Kidney glomerular epithelial cell (primary cell): ENCODE data around the gene EEIG1.

Experiments used
- DNase-seq: peaks from one replicate; lab custom pipeline; 2025; lab: John Stamatoyannopoulos, UW

Gene EEIG1

DNA sequence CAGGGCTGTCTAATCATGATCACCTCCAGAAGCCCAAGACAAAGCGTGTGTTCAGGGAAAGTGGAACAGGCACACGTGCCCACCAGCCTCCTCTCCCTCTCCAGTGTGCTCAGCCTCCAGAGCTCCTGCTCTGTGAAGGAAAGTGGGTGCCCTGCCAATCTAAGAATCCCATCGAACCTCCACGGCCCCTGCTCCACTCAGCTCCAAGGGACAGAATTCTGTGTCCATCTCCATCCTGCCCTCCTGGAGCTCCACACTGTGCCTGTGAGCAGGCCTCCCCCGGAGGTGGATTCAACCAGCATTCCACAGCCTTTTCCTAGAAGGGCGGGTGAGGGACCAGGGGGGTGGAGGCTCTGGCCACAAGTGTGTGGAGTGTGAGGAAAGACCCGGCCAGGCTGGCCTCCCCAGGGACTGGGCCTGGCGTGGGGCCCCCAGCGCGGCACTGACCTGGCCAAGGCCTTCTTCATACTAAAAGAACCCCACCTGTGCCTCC is 6.0 kb downstream of the EEIG1 start:
- no peak for DNase-seq

DNA sequence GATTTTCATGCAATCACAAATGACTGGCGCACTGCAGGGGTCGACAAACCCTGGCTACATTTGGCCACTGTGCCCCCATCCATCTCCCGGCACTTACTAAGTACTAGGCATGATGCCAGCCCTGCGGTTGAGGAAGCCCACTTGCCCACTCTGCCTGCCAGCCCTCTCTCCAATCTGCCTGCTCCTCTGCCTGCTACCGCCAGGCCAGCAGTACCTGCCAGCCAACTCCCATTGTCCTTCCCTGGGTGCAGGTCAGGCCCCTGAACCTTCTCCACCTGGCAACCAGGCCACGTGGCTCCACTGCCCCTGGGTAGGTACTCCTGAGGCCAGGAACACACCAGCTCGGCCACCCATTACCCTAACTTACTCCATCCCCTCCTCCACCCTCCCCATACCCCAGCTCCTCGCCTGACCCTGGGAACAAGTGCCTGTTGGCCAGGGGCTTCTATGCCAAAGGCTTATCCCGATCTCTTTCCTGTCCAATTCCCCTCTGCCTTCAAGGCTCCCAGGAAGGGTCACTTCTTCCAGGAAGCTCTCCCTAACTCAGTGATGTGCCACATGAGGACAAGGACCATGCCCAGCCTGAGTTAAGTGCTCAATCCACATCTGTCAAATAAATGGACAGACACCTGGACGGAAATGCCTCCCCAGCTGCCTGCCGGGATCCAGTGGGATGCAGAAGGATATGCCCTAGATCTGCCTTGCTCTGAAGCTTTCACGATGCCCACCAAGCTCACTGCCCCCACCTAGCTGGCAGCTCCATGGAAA is 6.6 kb downstream of the EEIG1 start:
- DNase-seq = no peak

DNA sequence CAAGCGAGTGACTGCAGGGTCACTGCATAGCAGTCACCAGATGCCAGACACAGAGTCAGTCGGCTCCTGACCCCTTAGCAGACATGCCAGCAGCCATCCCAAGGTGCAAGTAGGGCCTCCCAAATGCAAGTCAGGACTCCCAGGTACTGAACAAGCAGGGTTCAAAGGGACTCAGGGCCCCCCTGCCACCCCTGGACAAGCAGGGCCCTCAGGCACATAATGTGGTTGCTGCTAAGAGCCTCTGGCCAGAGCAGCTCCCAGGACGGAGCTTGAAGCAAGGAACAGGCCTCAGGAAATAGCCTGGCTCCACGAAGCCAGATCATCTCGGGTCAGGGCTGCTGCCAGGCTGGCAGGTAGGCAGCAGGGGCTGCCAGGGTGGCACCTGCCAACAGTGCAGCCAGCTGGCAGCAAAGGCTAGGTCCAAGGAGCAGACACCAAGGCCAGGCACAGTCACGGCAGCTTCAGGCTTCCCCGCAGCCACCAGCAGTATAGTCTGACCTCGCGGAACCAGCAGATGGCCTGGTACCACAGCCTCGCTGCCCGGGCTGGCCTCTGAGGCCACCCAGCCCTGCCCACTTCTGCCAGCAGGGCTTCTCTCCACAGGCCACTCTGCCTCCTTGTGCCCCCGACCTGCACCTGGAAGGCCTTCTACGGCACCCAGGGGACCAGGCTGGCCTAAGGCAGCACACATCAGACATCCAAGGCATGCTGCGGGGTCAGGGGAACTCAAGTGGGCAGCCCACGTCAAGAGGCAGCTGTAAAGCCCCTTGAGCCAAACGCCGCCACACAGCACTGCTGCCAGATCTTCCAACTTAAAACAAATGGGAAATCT is 7.4 kb downstream of the EEIG1 start:
- no peak for DNase-seq

DNA sequence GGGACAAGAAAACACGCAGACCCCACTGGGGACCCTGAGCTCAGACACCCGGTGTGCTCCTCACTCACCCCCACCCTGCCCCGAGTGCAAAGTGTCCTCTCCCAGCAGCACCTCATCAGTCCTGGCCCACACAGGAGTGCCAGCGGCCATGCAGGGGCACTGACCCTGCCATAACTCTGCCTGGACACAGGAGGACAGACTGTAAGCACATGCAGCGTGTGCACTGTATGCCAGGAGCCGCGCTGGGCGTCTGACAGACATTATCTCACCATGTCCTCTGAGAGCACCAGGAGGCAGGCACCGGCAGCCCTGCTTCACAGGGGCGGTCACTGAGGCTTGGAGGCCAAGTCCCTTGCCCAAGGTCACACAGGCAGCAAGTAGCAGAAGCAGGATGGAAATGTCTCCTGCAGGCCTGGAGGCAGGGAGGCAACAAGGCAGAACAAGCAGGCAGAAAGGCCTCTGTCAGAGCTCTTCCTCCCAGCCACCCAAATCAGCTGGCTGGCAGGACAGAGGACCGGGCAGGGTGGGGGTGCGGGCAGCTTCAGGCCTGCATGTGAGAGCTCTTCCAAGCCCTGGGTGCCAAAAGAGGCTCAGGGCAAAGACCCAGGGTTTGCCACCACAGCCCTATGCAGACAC is 8.4 kb downstream of the EEIG1 start:
- DNase-seq = no peak

DNA sequence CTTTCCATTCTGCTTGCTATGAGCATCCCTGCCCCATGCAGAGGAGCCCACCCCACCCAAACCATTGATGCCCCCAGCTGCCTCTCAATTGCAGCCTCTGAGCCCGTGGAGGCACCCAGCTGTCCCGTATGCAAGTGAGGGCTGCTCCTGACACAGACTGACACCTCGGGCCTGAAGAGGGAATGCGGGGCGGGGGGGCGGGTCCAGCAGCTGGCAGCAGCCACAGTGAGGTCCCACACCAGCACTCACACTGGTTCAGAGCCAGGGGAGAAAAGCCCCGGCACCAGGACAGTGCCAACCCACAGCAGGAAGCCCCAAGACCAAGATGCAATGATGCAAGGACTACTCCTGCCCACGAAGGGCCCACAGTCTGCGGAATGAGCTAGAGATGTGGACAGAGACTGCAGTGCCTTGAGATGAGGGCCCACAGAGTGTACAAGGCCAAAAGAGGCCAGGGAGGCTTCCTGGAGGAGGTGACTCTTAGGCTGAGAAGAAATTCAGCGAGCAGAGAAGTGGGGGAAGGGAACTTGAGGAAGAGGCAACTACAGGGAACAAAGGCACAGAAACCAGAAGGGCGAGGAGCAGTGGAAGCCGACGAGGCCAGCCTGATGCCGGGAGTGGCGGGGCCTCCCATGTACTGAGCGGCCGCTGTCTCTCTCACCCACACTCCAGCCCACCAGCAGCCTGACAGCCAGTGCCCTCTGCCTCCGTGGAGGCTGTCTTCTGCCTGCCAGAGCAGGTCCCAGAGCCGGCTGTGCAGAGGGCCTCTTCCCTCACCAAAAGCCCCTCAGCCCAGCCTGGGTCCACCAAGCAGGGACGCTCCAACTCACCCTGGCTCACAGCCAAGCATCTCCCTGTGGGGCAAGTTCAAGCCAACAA is 9.2 kb downstream of the EEIG1 start:
- no peak for DNase-seq

DNA sequence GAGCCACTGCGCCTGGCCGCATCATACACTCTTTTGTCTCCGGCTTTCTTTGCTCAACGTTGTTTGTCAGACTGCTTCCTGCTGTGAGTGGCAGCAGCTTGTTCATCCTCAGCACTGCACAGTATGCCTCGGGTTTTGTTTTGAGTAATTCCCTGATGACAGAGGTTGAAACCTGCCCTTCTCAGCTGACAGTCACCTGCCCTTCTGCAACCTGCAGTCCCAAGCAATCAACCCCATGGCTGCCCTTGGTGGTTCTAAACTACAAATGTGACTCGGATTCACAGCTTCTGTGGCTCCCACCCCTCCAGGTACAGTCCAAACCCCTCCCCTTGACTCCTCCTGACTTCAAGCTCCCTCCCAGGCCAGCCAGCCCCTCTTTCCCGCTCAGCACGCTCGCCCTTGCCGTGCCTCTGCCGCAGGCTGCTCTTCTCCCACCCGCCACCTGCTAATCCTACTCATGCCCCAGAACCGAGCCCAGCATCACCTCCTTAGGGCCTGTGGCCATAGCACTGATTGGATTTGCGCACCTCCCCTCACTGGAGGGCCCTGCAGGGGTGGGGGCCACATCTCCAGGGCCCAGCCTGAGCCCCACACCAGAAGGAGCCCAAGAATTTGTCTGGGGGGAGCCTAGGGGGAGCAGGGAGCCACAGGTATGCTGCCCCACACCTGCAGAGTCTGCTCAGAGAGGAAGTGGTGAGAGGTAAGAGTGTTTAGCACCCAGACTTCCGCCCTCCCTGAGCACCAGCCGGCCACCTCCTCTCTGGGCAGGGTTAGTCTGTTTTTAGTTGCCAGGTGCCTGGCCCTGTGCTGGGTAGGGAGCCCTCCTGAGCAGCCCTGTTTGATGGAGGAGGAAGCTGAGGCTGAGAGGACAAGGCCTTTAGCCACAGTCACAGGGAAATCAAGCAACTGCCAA is 10.1 kb downstream of the EEIG1 start:
- no peak for DNase-seq

DNA sequence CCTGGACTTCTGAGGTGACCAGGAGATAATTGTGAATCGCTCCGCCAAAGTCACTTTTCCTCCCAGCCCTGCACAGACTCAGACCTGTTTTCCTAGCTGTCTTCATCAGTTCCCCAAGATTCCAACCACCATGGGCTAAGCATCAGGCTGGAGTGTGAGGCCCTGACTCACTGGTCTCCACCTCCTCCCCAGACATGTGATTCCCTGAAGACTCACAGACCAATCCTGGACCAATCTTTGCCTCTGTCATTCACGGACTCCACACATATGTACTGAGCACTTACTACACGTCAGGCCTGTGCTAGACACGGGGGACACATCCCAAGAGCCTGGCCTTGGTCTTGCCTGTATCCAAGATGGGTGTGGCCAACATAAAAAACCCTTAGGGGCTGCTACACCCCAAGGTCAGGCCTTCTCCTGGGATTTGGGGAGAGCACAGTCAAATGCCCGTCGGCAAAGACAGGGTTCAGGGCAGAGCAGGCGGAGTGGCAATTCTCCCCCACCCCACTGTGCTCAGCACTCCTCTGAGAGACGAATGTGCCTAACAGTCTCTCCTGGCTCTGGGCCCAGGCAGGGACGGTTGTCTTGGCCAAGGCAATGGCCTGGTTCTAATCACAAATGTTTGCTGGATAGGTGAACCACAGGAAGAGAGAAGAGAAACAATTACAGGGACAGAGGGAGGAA is 11.9 kb downstream of the EEIG1 start:
- DNase-seq = no peak

DNA sequence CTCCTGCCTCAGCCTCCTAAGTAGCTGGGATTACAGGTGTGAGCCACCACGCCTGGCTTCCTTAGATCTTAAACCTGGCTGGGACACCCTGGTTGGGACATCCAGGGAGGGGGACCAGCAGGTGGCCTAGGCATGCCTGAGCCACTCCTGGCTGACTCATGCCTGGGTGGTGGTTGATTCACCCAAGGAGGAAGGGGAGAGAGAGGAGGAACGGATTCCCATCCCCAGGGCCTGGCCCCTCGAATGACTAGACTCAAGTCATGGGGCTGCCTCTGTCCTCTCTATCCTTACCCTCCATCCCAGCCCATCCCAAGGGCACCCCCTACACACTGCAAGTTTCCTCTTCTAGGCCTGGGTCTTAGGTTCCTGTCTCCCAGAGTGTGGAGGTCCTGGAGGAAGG is 12.7 kb downstream of the EEIG1 start:
- peak; percentile 10 for DNase-seq

DNA sequence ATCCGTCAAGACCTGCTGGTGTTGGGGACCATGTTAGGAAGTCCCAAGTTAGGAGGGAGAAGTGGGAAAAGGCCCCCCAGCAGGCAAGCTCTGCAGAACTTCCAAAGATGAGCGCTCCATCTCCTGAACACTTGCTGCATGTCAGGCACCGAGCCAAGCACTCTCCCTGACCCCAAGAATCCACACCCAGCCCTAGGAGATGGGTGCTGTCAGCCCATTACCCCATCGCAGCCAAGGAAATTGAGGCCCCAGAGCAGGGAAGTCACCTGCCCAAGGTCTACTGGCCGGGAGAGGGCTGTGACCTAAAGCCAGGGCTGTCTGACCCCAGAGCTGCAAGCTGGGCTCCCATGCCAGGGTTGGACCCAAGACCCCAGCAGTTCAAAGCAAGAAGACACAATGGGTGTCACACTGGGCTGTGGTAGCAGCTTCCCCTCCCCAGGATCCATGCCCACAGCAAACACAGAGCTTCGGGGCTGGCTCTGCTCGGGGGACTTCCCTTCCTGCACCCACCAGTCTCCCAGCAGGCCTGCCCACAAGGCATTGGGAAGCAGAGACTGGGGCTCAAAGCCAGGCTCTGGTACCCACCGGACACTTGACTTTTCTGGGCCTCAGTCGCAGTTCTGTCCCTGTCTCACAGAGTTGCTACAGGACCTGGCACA is 13.5 kb downstream of the EEIG1 start:
- no peak for DNase-seq

DNA sequence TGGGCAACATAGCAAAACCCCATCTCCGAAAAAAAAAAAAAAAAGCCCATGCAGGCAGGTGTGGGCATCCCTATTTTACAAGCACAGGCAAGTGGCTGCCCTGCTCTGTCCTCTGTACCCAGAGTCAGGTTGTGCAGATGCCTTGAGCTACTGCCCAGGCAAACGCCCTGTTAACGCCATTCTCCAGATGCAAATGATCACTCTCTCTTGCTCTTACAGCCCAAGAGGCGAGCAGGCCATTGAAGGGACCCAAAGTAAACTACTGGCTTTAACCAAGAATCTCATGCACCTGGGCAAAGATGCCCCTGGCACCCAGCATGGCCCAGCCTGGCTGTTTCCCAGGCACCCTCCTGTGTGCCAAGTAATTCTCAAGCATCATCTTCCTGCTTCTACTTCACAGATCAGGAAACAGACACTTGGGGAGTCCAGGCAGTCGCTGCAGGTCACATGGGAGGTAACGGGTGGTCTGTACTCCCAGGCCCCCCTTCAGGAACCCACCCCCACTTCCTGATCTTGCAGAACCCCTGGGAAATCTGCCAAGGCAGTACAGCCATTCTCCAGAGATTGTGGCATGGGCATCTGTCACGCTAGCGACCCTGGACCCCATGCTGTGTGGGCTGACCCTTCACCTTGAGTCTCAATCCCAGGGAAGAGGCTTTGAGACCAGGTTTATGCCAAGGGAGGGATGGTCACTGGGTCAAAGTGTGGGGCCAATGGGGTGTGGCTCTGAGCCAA is 14.2 kb downstream of the EEIG1 start:
- DNase-seq = no peak

DNA sequence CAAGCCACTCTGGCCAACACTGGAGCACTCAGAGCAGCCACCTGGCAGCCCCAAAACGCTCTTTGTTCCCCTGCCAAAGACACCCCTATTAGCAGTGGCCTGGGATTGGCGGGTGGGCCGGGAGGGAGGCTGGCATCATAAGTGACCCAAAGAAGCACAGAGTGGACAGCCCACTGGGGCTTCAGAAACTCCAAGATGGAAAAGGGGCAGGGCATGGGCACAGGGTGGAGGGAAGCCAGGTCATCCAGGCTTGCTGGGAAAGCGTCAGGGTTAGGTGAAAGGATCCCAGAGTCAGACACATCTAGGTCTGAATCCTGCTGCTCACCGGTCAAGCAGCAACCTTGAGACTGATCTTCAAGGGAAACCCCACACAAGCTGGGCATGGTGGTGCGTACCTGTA is 14.8 kb downstream of the EEIG1 start:
- DNase-seq = no peak

DNA sequence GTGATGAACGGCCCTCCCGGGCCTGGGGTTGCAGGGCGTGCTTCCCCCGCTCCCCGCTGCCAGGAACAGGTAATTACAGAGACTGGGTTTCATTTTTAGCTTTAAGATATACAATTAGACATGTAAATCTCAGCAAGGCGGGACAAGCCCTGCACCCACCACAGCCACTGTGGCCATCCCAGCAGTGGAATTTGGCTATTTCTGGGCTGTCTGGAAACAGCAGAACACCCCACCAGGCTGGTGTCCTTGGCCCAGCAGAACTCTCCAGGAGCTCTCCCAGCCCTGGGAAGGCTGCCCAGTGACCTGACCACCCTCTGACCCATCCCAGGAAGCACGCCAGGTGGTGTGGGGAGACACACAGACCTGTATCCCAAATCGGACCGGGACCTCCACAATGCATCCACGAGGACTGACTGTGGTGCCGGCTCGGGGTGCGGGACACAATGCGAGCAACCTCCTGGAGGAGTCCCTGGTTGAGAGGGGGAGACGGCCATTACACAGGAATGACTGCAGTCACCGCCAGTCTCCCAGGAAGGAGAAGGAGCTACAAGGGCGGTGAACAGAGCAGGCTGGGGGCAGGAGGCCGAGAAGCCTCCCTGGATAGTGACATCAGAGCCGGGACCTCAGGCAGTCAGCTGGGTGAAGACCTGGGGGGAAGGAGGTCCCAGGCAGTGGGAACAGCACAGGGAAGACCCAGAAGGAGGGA is 17.3 kb downstream of the EEIG1 start:
- DNase-seq = no peak

DNA sequence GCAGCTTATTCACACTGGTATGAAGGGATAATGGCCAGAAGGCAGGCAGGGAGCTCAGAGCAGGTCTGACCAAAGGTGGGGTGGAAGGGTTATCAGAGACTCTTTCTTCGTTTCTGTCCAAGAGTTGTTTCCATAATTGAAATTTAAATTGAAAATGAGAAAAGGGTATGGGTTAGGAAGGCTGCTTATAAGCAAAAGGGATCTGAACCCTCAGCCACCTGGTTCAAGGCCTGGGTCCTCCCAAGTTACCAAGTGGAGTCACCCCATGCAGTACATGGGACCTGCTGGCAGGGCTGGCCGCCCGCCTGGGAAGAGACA is 17.8 kb downstream of the EEIG1 start:
- no peak for DNase-seq

DNA sequence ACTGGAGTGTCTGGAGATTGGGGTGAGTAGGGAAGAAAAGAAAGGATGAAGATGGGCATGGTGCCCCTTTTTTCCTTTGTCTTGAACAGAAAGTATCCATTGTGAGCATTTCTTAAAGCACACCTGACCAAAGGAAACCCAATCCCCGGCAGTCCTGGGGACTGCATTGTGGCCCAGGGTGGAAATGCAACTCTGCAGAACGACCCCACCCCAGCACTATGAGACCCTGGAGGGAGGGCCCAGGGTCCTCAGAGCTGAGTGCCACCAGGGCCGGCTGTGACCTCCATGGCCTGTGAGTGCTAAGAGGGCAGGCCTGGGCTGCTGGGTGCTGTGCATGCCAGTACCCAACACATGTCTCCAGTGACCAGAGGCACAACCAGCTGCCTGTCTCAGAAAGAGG is 18.5 kb downstream of the EEIG1 start:
- DNase-seq = no peak

DNA sequence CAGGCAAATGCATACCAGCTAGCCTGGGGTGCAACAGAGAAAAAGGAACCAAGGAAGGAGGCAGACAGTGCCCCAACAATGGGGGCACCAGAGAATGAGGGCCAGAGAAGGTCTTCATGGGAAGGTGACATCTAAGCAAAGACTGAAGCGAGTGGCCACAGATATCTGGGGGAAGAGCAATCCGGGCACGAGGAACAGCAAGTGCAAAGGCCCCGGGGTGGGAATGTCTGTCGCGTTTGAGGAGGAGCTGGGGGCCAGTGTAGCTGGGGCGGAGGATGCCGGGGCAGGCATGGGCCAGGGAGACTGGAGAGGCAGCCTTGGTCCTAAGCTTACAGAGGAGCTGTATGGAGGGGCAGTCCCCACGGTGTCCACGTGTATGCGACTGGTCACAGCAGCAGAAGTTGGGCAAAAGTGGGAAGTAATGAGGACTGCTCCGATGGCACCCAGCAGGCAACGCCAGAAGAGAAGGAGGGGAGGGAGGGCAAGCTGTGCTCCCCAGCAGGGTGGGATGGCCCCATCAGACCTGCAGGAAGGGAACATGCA is 19.1 kb downstream of the EEIG1 start:
- DNase-seq = no peak

DNA sequence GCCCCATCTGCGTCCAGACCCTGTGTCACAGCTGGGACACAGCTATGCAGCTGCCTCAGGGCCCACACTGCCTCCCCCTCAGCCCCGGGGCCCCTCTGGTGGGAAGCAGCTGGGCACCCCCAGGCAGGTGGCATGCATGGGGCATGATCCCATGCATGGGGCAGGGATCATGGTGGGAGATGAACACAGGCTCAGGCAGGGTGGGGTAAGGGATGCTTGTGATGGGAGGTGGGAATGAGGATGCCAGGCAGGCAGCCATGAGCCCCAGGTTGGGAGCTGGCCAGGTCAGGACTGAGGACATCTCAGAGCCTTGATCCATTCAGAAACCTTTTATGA is 19.7 kb downstream of the EEIG1 start:
- no peak for DNase-seq

DNA sequence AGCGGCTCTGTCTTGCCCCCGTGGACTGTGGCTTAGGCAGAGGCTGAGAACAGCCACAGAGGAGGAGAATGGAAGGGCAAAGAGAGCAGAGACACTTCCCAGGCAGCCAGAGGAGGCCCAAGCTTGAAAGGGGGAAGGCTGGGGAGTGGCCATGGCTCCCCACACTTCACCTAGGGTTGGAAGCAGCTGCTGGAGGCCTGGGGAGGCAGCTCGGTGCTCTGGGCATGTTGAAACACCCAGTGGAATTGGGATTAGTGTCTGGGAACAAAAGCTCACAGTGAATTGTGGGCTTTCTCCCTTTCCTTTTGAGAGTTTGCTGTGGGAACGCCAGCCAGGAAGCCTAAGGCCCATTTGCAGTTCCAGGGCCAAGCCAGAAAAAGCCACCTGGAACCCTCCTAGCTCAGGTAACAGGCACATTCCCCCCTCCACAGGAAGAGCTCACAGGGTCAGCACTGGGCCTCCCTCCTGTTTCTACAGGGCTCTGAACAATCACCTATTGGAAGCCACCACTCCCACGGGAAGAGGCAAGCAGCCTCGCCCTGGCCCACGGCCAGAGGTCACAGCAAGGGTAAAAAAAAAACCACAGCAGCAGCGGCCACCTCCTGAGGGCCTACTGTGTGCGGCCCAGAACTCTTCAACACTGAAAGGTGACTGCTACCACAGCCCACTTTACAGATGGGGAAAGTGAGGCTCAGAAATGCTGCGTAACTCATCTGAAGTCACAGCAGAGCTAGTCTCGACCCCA is 20.2 kb downstream of the EEIG1 start:
- no peak for DNase-seq
